MM.1S (cell line): ENCODE results near the gene TAB2.
A peak's percentile ranks its signal among the peaks of the same experiment; 100 is the strongest.

Source experiments
- DNase-seq: peaks from one replicate; pipeline ENCODE4 v3.0.0-alpha.2; 2015
- H2AFZ ChIP-seq: fragments of 300-600 bp; sonication (generic); 2 replicates; pipeline ENCODE4 v1.6.0; 2016; ENCODE audit warnings: antibody characterized with exemption, low read length
- H3F3A ChIP-seq: fragments of 300-600 bp; sonication (generic); 2 replicates; pipeline ENCODE4 v1.6.1; 2016; ENCODE audit warnings: mild to moderate bottlenecking, antibody characterized with exemption, low read length, moderate library complexity, mixed read lengths; ENCODE audit not compliant: insufficient read depth
- H3K27ac ChIP-seq: fragments of 300-600 bp; sonication (generic); 2 replicates; pipeline ENCODE4 v1.5.1; 2016; ENCODE audit warnings: mild to moderate bottlenecking, low read length
- H3K27me3 ChIP-seq: fragments of 300-600 bp; sonication (generic); replicated peaks from 2 replicates; pipeline ENCODE4 v1.6.0; 2016; ENCODE audit warnings: low read length; ENCODE audit not compliant: insufficient read depth
- H3K36me3 ChIP-seq: fragments of 300-600 bp; sonication (generic); replicated peaks from 2 replicates; pipeline ENCODE4 v1.6.1; 2016; ENCODE audit warnings: mild to moderate bottlenecking, low read length, mixed read lengths; ENCODE audit not compliant: insufficient read depth
- H3K4me1 ChIP-seq: fragments of 300-600 bp; sonication (generic); 2 replicates; pipeline ENCODE4 v1.6.1; 2016; ENCODE audit warnings: low read length, mixed read lengths
- H3K4me2 ChIP-seq: fragments of 300-600 bp; sonication (generic); 2 replicates; pipeline ENCODE4 v1.6.0; 2016; ENCODE audit warnings: low read depth, low read length
- H3K4me3 ChIP-seq: fragments of 300-600 bp; sonication (generic); 2 replicates; pipeline ENCODE4 v1.5.1; 2016; ENCODE audit warnings: low read length, mixed read lengths
- H3K79me2 ChIP-seq: fragments of 300-600 bp; sonication (generic); 2 replicates; pipeline ENCODE4 v1.6.1; 2016; ENCODE audit warnings: mixed run types, low read length, mixed read lengths
- H3K9ac ChIP-seq: fragments of 300-600 bp; sonication (generic); 2 replicates; pipeline ENCODE4 v1.6.1; 2016; ENCODE audit warnings: low read length, mixed read lengths
- H3K9me2 ChIP-seq: fragments of 300-600 bp; sonication (generic); replicated peaks from 2 replicates; pipeline ENCODE4 v1.6.1; 2016; ENCODE audit warnings: mild to moderate bottlenecking, low read length, mixed read lengths; ENCODE audit not compliant: insufficient read depth
- H3K9me3 ChIP-seq: fragments of 300-600 bp; sonication (generic); replicated peaks from 2 replicates; pipeline ENCODE4 v1.6.1; 2016; ENCODE audit warnings: mild to moderate bottlenecking, low read length, mixed read lengths; ENCODE audit not compliant: insufficient read depth
- H4K20me1 ChIP-seq: fragments of 300-600 bp; sonication (generic); 2 replicates; pipeline ENCODE4 v1.6.1; 2016; ENCODE audit warnings: mild to moderate bottlenecking, low read length, moderate library complexity, mixed read lengths; ENCODE audit not compliant: insufficient read depth
- EZH2 ChIP-seq: fragments of 300-600 bp; sonication (generic); optimal IDR thresholded peaks from 2 replicates; pipeline ENCODE3; 2017; ENCODE audit warnings: low read depth, mild to moderate bottlenecking, antibody characterized with exemption, low read length, mixed read lengths
- EZH2phosphoT487 ChIP-seq: fragments of 300-600 bp; sonication (generic); IDR thresholded peaks from 2 replicates; pipeline ENCODE4 v1.6.1; 2018; ENCODE audit warnings: antibody characterized with exemption, low read length
- TF ChIP-seq, protein P1 (sequence below): fragments of 300-600 bp; sonication (generic); IDR thresholded peaks from 2 replicates; pipeline ENCODE4 v1.5.1; 2016; ENCODE audit warnings: antibody characterized with exemption, low read length, mixed read lengths

The TAB2 gene

DNA sequence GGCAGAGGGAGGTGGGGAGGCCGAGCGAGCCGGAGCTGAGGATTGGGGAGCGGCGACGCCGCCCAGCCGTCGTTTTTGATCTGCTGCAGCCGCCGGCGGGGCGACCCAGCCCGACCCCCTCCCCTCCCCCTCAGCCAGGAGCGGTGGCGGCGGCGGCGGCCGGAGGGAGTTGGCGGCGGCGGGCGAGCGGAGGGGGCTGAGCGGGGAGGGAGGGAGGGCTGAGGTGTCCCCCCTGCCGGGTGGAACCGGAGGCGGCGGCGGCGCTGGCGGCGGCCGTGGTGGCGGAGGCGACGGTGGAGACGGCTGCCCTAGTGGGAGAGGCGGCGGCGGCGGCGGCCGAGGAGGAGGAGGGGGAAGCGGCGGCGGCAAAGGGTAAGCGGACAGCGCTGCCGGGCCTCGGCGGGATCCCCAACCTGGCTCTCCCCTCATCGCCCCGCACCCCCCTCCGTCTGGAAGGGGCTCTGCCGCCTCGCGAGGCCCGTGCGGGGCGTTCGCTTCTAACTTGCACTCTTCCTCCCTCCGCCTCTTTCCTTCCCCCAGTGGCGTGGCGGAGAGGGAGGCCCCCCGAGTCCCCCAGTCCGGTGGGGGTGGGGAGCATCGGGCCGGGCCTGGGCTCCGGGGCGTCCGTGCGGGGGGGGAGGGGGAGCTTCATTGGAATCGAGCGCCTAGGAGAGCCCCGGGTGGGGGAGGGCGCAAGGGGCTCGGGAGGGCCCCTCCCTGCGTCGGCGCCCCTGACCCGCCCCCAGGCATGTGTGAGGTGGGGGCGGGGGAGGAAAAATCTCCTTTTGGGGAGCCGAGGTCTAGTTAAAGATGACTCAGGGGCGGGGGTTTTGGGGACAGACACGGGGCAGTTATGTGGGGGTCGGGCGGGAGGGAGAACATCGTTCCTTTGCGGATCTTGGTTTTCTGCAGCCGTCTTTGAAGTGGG, at the start of gene TAB2:
Gene TAB2, plus strand, starts transcription at position 69 of the 928 bp plus-strand sequence. CDS start 52,286 bp downstream, outside the sequence.
- Histone ChIP-seq H3K4me2 (peak within 1 kb of the TSS; percentile 88), H3K9me2 (no peaks in the 10 kb centered on the region), H3K9ac (peak within 1 kb of the TSS; percentile 73), H3K27me3 (no peaks in the 10 kb centered on the region), H3K36me3 (no peaks in the 10 kb centered on the region), H3K4me1 (peaks cover 2% of the 10 kb centered on the region; the same call in 1 of the 2 replicates), H3K79me2 (peaks cover 45% of the 10 kb centered on the region), H3F3A (0 out of 2 replicates have a peak, but pooled peaks cover 6% of the 10 kb centered on the region), H3K27ac (peak within 1 kb of the TSS; percentile 68; the same call in 1 of the 2 replicates), H3K9me3 (no peaks in the 10 kb centered on the region), H4K20me1 (no peaks in the 10 kb centered on the region), H3K4me3 (peak within 1 kb of the TSS; percentile 67), H2AFZ (peak within 1 kb of the TSS; percentile 61; the same call in 1 of the 2 replicates)
- TF ChIP-seq EZH2 (no peak), EZH2phosphoT487 (no peak)
- TF ChIP-seq, protein P1, sequence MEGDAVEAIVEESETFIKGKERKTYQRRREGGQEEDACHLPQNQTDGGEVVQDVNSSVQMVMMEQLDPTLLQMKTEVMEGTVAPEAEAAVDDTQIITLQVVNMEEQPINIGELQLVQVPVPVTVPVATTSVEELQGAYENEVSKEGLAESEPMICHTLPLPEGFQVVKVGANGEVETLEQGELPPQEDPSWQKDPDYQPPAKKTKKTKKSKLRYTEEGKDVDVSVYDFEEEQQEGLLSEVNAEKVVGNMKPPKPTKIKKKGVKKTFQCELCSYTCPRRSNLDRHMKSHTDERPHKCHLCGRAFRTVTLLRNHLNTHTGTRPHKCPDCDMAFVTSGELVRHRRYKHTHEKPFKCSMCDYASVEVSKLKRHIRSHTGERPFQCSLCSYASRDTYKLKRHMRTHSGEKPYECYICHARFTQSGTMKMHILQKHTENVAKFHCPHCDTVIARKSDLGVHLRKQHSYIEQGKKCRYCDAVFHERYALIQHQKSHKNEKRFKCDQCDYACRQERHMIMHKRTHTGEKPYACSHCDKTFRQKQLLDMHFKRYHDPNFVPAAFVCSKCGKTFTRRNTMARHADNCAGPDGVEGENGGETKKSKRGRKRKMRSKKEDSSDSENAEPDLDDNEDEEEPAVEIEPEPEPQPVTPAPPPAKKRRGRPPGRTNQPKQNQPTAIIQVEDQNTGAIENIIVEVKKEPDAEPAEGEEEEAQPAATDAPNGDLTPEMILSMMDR = no peak
- DNase-seq = peak; percentile 19

DNA sequence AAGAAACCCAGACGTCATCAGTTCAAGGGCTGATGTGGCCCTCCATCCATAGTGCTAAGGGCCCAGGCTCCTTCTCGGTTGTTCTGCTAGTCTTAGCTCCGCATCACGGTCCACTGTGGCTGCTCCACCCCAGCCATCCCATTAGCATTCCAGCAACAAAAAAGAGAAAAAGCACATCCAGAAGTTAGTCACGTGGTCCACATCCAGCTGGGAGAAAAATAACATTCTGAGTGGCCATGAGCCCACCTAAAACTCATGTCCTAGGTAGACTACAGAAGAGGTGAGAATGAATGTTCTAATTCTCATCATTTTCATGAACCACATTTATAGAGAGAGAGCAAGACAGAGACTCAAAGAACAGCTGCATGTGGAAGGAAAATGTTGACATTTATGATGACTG, 49.4 kb upstream of the TAB2 start:
- Histone ChIP-seq H3K27ac (no peak overlapping the region), H3K9me3 (no peaks in the 10 kb centered on the region), H3K9ac (no peak overlapping the region), H3K79me2 (no peaks in the 10 kb centered on the region), H3K4me1 (peaks cover 22% of the 10 kb centered on the region), H3K9me2 (no peaks in the 10 kb centered on the region), H3K27me3 (no peaks in the 10 kb centered on the region), H3K36me3 (no peaks in the 10 kb centered on the region), H4K20me1 (no peaks in the 10 kb centered on the region), H2AFZ (no peak overlapping the region), H3K4me2 (no peak overlapping the region), H3F3A (no peaks in the 10 kb centered on the region), H3K4me3 (no peak overlapping the region)
- no peak for DNase-seq
- TF ChIP-seq EZH2phosphoT487 (no peak), EZH2 (no peak)
- TF ChIP-seq, protein P1 = no peak

GRCh38 chr6:149268768-149269167, 48.7 kb upstream of the TAB2 start:
- no peaks in the 10 kb centered on the region for H3K9me2 ChIP-seq
- TF ChIP-seq, protein P1 = no peak
- TF ChIP-seq EZH2 (no peak), EZH2phosphoT487 (no peak)
- no peak overlapping the region for H3K27ac ChIP-seq
- no peaks in the 10 kb centered on the region for H3K27me3 ChIP-seq
- H3K4me2 ChIP-seq = no peak overlapping the region
- no peak for DNase-seq
- H3K4me1 ChIP-seq = peaks cover 29% of the 10 kb centered on the region
- no peaks in the 10 kb centered on the region for H3F3A ChIP-seq
- no peaks in the 10 kb centered on the region for H3K36me3 ChIP-seq
- H2AFZ ChIP-seq = no peak overlapping the region
- H4K20me1 ChIP-seq = no peaks in the 10 kb centered on the region
- H3K4me3 ChIP-seq = no peak overlapping the region
- H3K79me2 ChIP-seq = no peaks in the 10 kb centered on the region
- H3K9me3 ChIP-seq = no peaks in the 10 kb centered on the region
- H3K9ac ChIP-seq = no peak overlapping the region
